GM12878 (cell line): ENCODE measurements around the gene TFF2.

Experiments used
- CBX5 ChIP-seq: sonication (generic); IDR thresholded peaks from 2 replicates; pipeline ENCODE4 v1.6.1; 2016; ENCODE audit warnings: low read depth, moderate library complexity, mild to moderate bottlenecking, inconsistent platforms
- CREB1 ChIP-seq: IDR thresholded peaks from 2 replicates; pipeline ENCODE4 v1.6.1; 2012; ENCODE audit warnings: low read depth, mild to moderate bottlenecking, inconsistent platforms
- HCFC1 ChIP-seq: fragments of 150-350 bp; IDR thresholded peaks from 2 replicates; pipeline ENCODE4 v1.6.1; 2014; ENCODE audit warnings: low read length
- RFX5 ChIP-seq: IDR thresholded peaks from 2 replicates; pipeline ENCODE4 v1.6.1; 2011; ENCODE audit warnings: low read depth, low read length, improper control_type of control experiment
- SIX5 ChIP-seq: IDR thresholded peaks from 2 replicates; pipeline ENCODE4 v1.6.1; 2011; ENCODE audit warnings: mild to moderate bottlenecking, low read depth, low read length, moderate library complexity; ENCODE audit not compliant: severe bottlenecking
- ZNF217 ChIP-seq: fragments of 450-650 bp; IDR thresholded peaks from 2 replicates; pipeline ENCODE4 v1.6.1; 2017; ENCODE audit warnings: antibody characterized with exemption, mild to moderate bottlenecking
- ZNF274 ChIP-seq: IDR thresholded peaks from one replicate; pipeline ENCODE4 v1.8.0; 2011; ENCODE audit not compliant: insufficient read length, insufficient read depth
- TF ChIP-seq, protein P1 (sequence below), 3 experiments: IDR thresholded peaks in 2 of 3; conservative IDR thresholded peaks in 1 of 3; 2 replicates each; pipeline ENCODE4 v1.5.1; 2011; ENCODE audit warnings: low read depth in 3 of 3, low read length in 3 of 3, mild to moderate bottlenecking in 3 of 3, control low read depth in 2 of 3, moderate library complexity in 2 of 3, inconsistent platforms in 1 of 3, mixed read lengths in 1 of 3; ENCODE audit not compliant: control insufficient read depth in 2 of 3, insufficient read depth in 1 of 3; ENCODE audit errors: extremely low read depth in 1 of 3
- TF ChIP-seq, protein P2 (sequence below): fragments of 450-650 bp; formaldehyde crosslinking; IDR thresholded peaks from 2 replicates; pipeline ENCODE4 v1.4.0; 2020; ENCODE audit warnings: mild to moderate bottlenecking, moderate library complexity
- TF ChIP-seq, protein P3 (sequence below): fragments of 450-650 bp; IDR thresholded peaks from 2 replicates; pipeline ENCODE4 v1.6.1; 2017; ENCODE audit warnings: mild to moderate bottlenecking, low read depth, inconsistent platforms; ENCODE audit not compliant: poor library complexity, severe bottlenecking
- TF ChIP-seq, protein P4 (sequence below): IDR thresholded peaks from 2 replicates; pipeline ENCODE4 v1.6.1; 2012; ENCODE audit warnings: mild to moderate bottlenecking, low read depth, low read length

GRCh38 chr21:42317341-42317741, 33.5 kb downstream of the TFF2 start:
- TF ChIP-seq, protein P1, sequence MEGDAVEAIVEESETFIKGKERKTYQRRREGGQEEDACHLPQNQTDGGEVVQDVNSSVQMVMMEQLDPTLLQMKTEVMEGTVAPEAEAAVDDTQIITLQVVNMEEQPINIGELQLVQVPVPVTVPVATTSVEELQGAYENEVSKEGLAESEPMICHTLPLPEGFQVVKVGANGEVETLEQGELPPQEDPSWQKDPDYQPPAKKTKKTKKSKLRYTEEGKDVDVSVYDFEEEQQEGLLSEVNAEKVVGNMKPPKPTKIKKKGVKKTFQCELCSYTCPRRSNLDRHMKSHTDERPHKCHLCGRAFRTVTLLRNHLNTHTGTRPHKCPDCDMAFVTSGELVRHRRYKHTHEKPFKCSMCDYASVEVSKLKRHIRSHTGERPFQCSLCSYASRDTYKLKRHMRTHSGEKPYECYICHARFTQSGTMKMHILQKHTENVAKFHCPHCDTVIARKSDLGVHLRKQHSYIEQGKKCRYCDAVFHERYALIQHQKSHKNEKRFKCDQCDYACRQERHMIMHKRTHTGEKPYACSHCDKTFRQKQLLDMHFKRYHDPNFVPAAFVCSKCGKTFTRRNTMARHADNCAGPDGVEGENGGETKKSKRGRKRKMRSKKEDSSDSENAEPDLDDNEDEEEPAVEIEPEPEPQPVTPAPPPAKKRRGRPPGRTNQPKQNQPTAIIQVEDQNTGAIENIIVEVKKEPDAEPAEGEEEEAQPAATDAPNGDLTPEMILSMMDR (IDR thresholded peaks at IDR 0.05 in 2 of 3, conservative IDR thresholded peaks at IDR 0.05 in 1 of 3; ENCODE audit: control insufficient read depth in 2 of 3, extremely low read depth in 1 of 3, insufficient read depth in 1 of 3, low read depth in 3 of 3, low read length in 3 of 3), result no peak
- TF ChIP-seq ZNF274 (no peak), HCFC1 (no peak), ZNF217 (no peak), RFX5 (no peak), CBX5 (no peak), SIX5 (no peak), CREB1 (no peak)
- TF ChIP-seq, protein P2, sequence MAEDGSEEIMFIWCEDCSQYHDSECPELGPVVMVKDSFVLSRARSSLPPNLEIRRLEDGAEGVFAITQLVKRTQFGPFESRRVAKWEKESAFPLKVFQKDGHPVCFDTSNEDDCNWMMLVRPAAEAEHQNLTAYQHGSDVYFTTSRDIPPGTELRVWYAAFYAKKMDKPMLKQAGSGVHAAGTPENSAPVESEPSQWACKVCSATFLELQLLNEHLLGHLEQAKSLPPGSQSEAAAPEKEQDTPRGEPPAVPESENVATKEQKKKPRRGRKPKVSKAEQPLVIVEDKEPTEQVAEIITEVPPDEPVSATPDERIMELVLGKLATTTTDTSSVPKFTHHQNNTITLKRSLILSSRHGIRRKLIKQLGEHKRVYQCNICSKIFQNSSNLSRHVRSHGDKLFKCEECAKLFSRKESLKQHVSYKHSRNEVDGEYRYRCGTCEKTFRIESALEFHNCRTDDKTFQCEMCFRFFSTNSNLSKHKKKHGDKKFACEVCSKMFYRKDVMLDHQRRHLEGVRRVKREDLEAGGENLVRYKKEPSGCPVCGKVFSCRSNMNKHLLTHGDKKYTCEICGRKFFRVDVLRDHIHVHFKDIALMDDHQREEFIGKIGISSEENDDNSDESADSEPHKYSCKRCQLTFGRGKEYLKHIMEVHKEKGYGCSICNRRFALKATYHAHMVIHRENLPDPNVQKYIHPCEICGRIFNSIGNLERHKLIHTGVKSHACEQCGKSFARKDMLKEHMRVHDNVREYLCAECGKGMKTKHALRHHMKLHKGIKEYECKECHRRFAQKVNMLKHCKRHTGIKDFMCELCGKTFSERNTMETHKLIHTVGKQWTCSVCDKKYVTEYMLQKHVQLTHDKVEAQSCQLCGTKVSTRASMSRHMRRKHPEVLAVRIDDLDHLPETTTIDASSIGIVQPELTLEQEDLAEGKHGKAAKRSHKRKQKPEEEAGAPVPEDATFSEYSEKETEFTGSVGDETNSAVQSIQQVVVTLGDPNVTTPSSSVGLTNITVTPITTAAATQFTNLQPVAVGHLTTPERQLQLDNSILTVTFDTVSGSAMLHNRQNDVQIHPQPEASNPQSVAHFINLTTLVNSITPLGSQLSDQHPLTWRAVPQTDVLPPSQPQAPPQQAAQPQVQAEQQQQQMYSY (CRISPR knock-in tag), result no peak
- TF ChIP-seq, protein P3, sequence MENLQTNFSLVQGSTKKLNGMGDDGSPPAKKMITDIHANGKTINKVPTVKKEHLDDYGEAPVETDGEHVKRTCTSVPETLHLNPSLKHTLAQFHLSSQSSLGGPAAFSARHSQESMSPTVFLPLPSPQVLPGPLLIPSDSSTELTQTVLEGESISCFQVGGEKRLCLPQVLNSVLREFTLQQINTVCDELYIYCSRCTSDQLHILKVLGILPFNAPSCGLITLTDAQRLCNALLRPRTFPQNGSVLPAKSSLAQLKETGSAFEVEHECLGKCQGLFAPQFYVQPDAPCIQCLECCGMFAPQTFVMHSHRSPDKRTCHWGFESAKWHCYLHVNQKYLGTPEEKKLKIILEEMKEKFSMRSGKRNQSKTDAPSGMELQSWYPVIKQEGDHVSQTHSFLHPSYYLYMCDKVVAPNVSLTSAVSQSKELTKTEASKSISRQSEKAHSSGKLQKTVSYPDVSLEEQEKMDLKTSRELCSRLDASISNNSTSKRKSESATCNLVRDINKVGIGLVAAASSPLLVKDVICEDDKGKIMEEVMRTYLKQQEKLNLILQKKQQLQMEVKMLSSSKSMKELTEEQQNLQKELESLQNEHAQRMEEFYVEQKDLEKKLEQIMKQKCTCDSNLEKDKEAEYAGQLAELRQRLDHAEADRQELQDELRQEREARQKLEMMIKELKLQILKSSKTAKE, result no peak
- TF ChIP-seq, protein P4, sequence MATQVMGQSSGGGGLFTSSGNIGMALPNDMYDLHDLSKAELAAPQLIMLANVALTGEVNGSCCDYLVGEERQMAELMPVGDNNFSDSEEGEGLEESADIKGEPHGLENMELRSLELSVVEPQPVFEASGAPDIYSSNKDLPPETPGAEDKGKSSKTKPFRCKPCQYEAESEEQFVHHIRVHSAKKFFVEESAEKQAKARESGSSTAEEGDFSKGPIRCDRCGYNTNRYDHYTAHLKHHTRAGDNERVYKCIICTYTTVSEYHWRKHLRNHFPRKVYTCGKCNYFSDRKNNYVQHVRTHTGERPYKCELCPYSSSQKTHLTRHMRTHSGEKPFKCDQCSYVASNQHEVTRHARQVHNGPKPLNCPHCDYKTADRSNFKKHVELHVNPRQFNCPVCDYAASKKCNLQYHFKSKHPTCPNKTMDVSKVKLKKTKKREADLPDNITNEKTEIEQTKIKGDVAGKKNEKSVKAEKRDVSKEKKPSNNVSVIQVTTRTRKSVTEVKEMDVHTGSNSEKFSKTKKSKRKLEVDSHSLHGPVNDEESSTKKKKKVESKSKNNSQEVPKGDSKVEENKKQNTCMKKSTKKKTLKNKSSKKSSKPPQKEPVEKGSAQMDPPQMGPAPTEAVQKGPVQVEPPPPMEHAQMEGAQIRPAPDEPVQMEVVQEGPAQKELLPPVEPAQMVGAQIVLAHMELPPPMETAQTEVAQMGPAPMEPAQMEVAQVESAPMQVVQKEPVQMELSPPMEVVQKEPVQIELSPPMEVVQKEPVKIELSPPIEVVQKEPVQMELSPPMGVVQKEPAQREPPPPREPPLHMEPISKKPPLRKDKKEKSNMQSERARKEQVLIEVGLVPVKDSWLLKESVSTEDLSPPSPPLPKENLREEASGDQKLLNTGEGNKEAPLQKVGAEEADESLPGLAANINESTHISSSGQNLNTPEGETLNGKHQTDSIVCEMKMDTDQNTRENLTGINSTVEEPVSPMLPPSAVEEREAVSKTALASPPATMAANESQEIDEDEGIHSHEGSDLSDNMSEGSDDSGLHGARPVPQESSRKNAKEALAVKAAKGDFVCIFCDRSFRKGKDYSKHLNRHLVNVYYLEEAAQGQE, result no peak
